A549 (cell line): ENCODE results near the gene KCNJ6.

ENCODE experiments used
- BHLHE40 ChIP-seq: IDR thresholded peaks from 2 replicates; pipeline ENCODE4 v1.6.1; 2012; ENCODE audit warnings: low read depth, low read length, inconsistent platforms
- CBX8 ChIP-seq: fragments of 200-600 bp; sonication (generic); IDR thresholded peaks from 2 replicates; pipeline ENCODE4 v1.6.1; 2016
- CEBPB ChIP-seq, 2 experiments: fragments of >200 bp in 1 of 2; sonication (Bioruptor Twin) in 1 of 2; formaldehyde crosslinking in 1 of 2; IDR thresholded peaks; 2 replicates each; pipeline ENCODE4 v1.6.1; 2012 to 2016
- CHD4 ChIP-seq: fragments of 200-600 bp; sonication (generic); IDR thresholded peaks from 2 replicates; pipeline ENCODE4 v1.6.1; 2016; ENCODE audit warnings: antibody characterized with exemption, mild to moderate bottlenecking, borderline replicate concordance
- ESRRA ChIP-seq: fragments of 150-350 bp; IDR thresholded peaks from 2 replicates; pipeline ENCODE4 v1.6.1; 2014; ENCODE audit warnings: mild to moderate bottlenecking, low read length, borderline replicate concordance
- JUN ChIP-seq, 2 experiments: fragments of >200 bp; sonication (Bioruptor Twin); formaldehyde crosslinking; IDR thresholded peaks; 2 replicates in 1 of 2; 3 replicates in 1 of 2; pipeline ENCODE4 v1.6.1; 2016 to 2017
- KDM1A ChIP-seq: fragments of 200-600 bp; sonication (generic); IDR thresholded peaks from 2 replicates; pipeline ENCODE4 v1.6.1; 2016; ENCODE audit warnings: low read depth, mild to moderate bottlenecking
- MAFK ChIP-seq: fragments of 450-650 bp; IDR thresholded peaks from 2 replicates; pipeline ENCODE4 v1.6.1; 2014; ENCODE audit not compliant: partially characterized antibody
- MAZ ChIP-seq: fragments of 150-350 bp; IDR thresholded peaks from 2 replicates; pipeline ENCODE4 v1.6.1; 2014; ENCODE audit warnings: antibody characterized with exemption, low read depth, low read length, borderline replicate concordance
- MYC ChIP-seq: IDR thresholded peaks from 2 replicates; pipeline ENCODE4 v1.6.1; 2012; ENCODE audit warnings: mild to moderate bottlenecking, inconsistent platforms, low read length, improper control_type of control experiment, borderline replicate concordance
- POLR2A ChIP-seq: IDR thresholded peaks from 2 replicates; pipeline ENCODE4 v1.6.1; 2012; ENCODE audit warnings: mild to moderate bottlenecking, low read length
- TF ChIP-seq, protein P1 (sequence below): fragments of >200 bp; sonication (Bioruptor Twin); formaldehyde crosslinking; IDR thresholded peaks from 3 replicates; pipeline ENCODE4 v1.5.1; 2016
- TF ChIP-seq, protein P2 (sequence below): IDR thresholded peaks from 2 replicates; pipeline ENCODE4 v1.6.1; 2012

GRCh38 chr21:37575580-37575979, 340.7 kb downstream of the KCNJ6 start:
- TF ChIP-seq, protein P1, sequence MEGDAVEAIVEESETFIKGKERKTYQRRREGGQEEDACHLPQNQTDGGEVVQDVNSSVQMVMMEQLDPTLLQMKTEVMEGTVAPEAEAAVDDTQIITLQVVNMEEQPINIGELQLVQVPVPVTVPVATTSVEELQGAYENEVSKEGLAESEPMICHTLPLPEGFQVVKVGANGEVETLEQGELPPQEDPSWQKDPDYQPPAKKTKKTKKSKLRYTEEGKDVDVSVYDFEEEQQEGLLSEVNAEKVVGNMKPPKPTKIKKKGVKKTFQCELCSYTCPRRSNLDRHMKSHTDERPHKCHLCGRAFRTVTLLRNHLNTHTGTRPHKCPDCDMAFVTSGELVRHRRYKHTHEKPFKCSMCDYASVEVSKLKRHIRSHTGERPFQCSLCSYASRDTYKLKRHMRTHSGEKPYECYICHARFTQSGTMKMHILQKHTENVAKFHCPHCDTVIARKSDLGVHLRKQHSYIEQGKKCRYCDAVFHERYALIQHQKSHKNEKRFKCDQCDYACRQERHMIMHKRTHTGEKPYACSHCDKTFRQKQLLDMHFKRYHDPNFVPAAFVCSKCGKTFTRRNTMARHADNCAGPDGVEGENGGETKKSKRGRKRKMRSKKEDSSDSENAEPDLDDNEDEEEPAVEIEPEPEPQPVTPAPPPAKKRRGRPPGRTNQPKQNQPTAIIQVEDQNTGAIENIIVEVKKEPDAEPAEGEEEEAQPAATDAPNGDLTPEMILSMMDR = no peak
- TF ChIP-seq CEBPB (IDR thresholded peaks at IDR 0.05) = no peak
- no peak for TF ChIP-seq POLR2A
- TF ChIP-seq MAZ = no peak
- no peak for TF ChIP-seq BHLHE40
- TF ChIP-seq MYC = no peak
- TF ChIP-seq ESRRA = no peak
- TF ChIP-seq MAFK = no peak
- TF ChIP-seq KDM1A = no peak
- TF ChIP-seq, protein P2, sequence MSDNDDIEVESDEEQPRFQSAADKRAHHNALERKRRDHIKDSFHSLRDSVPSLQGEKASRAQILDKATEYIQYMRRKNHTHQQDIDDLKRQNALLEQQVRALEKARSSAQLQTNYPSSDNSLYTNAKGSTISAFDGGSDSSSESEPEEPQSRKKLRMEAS = no peak
- TF ChIP-seq CHD4 = no peak
- no peak for TF ChIP-seq CBX8
- no peak for TF ChIP-seq JUN (IDR thresholded peaks at IDR 0.05)
